ENCODE results near the gene TDRD9. TPM values are rescaled to one million over a fixed set of nuclear protein-coding genes. Genes with fewer than 3 reads are reported as not detected.
"Not testable (repeated sequence)": the region's sequence is repeated elsewhere in the genome, so short reads cannot be mapped to it uniquely, and the experiment has no call there.

TDRD9 gene
- total RNA-seq, 1 experiment from 2014 or later: 4.1 TPM

DNA sequence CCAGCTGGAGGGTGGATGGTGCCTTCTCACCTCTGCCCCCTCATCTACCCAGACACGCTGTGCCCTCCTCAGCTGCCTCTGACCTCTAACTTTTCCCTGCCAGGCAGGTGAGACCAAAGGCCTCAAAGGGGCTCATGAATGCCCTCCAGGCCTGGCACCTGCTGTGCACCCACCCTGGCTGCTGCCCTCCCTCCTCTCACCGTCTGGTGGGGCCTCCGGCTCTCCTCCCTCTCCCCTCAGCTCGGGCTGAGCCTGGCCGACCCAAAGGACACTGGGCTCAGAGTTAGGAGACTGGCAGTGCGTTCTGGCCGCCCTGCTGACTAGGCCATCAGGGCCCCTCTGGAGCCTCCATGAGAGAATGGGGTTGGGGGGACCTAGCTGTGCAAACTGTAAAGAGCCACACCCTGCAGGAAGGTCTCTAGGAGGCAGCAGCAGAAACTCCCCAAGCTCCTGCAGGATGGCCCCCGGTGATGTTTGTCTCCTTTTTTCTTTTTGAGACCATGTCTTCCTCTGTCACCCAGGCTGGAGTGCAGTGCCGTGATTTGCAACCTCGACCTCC, 40.6 kb upstream of the TDRD9 start:
- Histone ChIP-seq H3K4me3 (no peak overlapping the region), H3K4me1 (replicated peaks) (peaks cover 13% of the 10 kb centered on the region), H3K27me3 (replicated peaks) (no peaks in the 10 kb centered on the region), H3K27ac (no peak overlapping the region), H3K36me3 (no peaks in the 10 kb centered on the region), H3K9me3 (replicated peaks) (no peaks in the 10 kb centered on the region)
- no peak for DNase-seq (ENCODE audit: low read depth in 1 of 2, low spot score in 2 of 2)

DNA sequence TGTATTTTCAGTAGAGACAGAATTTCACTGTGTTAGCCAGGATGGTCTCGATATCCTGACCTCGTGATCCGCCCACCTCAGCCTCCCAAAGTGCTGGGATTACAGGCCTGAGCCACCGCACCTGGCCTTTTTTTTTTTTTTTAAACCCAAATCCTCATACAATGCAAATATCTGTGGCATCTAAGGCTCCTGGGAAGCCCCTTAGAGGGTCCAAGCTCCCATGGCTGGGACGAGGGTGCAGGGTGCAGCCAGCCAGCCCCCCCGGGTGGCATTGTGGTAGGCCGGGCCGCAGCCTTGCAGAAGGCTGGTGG, 39.3 kb upstream of the TDRD9 start:
- H3K36me3 ChIP-seq; DNase-seq (ENCODE audit: low read depth in 1 of 2, low spot score in 2 of 2); H3K4me3 ChIP-seq; H3K27me3 ChIP-seq (replicated peaks); H3K27ac ChIP-seq; H3K9me3 ChIP-seq (replicated peaks): not testable (repeated sequence)
- H3K4me1 ChIP-seq (replicated peaks): peaks cover 13% of the 10 kb centered on the region

DNA sequence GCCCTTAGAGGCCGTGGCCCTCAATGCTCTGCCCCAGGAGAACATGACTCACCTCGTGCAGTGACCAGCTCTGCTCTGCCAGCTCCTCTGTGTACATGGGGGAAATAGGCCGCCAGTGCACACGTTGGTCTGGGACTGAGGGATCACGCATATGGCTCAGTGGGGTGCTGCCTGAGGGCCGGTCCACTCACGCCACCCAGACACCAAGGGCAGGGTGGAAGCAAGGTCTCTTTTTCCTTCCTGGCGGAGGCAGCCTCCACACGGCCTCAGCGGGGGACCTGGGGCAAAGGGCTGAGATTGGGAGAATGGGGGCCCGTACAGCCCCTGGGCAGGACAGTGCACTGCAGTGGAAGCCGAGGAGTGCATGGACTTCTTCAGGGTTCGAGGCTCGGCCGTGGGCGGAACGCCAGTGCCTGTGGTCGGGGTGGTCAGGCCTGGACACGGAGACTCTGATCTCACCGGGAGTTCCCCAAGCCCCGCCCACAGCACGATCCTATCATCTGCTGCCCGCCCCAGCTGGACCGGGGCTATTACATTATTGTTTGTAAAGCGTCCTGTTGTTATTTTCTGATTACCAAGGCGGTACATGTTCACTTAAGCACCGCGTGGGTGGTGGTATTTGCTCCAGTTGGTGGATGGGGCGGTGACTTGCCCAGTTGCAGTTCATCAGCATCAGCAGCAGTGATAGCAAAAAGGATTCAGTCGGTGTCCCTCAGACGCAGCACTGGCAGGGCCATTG, 38.8 kb upstream of the TDRD9 start:
- Histone ChIP-seq H3K9me3 (replicated peaks) (no peaks in the 10 kb centered on the region), H3K36me3 (no peaks in the 10 kb centered on the region), H3K4me3 (peak overlapping the region; percentile 6; the same call in 1 of the 2 replicates), H3K27me3 (replicated peaks) (no peaks in the 10 kb centered on the region), H3K4me1 (replicated peaks) (peaks cover 13% of the 10 kb centered on the region), H3K27ac (peak overlapping the region; percentile 69)
- peak; percentile 46 to 77 for DNase-seq (ENCODE audit: low read depth in 1 of 2, low spot score in 2 of 2)

DNA sequence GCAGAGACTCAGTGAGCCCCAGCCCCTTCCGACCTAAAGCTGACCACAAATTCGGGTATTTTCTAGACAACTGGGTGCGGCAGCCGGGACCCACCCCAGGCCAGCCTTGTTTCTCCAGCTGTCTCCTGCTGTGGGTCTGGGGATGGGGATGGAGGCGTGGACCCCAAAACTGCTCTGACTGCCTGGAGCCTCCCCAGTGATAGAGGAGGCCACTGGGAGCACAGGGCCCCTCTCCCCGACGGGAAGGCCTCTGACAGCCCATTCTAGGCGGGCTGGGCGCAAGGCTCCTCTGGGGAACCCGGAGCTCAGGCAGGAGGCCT, 38.2 kb upstream of the TDRD9 start:
- Histone ChIP-seq H3K27ac (no peak overlapping the region), H3K36me3 (no peaks in the 10 kb centered on the region), H3K4me1 (replicated peaks) (peaks cover 13% of the 10 kb centered on the region), H3K4me3 (no peak overlapping the region), H3K9me3 (replicated peaks) (no peaks in the 10 kb centered on the region), H3K27me3 (replicated peaks) (no peaks in the 10 kb centered on the region)
- no peak for DNase-seq (ENCODE audit: low read depth in 1 of 2, low spot score in 2 of 2)

DNA sequence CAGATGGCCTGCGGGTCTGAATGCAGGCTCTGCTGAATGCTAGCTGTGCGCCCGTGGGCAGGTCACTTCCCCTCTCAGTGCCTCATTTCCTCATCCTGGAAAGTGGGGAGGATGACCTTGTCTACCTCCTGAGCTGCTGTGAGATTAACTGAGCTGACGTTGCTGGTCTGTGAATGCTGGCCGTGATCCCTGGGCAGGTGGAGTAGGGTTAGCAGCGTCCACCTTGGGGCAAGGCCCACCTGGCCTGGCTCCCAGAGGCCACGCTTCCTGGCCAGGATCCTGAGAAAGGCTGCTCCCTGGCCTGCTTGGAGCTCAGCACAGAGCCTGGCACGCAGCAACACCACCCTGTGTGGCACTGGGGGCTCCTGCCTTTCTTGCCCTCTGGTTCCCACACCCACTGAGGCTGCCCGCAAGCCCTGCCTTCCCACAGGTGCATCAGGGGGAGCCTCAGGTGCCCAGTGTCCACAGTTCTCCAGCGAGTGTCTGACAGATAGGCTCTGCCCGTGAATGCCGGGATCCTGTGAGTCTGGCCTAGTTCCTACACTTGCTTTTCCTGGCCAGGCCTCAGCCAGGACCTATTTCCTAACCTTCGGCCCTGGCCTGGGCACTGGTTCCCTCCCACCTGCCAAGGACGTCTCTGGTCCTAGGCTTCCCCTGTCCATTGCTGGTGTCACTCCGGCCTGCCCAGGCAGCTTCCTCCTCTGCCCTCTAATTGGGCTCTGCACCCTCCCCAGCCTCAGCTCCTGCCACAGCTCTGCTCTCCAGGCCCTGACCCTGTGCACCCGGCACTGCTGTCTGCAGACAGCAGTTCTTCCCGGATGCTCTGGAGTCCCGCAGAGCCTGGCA, 37.2 kb upstream of the TDRD9 start:
- no peaks in the 10 kb centered on the region for H3K27me3 ChIP-seq (replicated peaks)
- no peak overlapping the region for H3K4me3 ChIP-seq
- H3K36me3 ChIP-seq: no peaks in the 10 kb centered on the region
- peaks cover 13% of the 10 kb centered on the region for H3K4me1 ChIP-seq (replicated peaks)
- no peak for DNase-seq (ENCODE audit: low read depth in 1 of 2, low spot score in 2 of 2)
- H3K9me3 ChIP-seq (replicated peaks): no peaks in the 10 kb centered on the region
- H3K27ac ChIP-seq: no peak overlapping the region

DNA sequence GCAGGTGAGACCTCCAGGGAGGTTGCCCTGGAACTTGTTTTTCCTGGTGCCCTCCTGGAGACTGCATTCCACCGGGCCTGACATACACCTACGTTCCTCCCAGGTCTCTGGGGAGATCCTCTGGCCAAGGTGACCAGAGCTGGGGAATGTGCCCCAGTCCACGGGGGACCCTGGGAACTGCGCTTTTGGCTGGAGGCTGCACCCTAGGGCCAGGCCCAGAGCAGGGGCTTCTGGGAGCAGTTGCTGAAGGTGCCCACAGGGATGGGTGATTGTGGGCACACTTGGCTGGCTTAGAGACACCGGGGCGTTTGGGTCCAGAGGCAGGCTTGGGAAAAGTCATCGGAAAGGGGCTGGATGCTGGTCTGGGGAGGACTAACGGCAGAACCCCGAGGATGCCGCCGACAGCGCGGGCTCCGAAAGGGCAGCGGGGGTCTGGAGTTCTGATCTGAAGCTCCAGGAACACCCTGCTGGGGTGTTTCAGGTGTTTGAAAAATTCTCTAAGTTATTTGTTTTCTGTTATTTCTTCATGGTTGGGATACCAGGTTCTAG, 36.5 kb upstream of the TDRD9 start:
- peaks cover 13% of the 10 kb centered on the region for H3K4me1 ChIP-seq (replicated peaks)
- no peaks in the 10 kb centered on the region for H3K36me3 ChIP-seq
- no peak overlapping the region for H3K4me3 ChIP-seq
- H3K27me3 ChIP-seq (replicated peaks): no peaks in the 10 kb centered on the region
- no peaks in the 10 kb centered on the region for H3K9me3 ChIP-seq (replicated peaks)
- H3K27ac ChIP-seq: no peak overlapping the region
- no peak for DNase-seq (ENCODE audit: low read depth in 1 of 2, low spot score in 2 of 2)

DNA sequence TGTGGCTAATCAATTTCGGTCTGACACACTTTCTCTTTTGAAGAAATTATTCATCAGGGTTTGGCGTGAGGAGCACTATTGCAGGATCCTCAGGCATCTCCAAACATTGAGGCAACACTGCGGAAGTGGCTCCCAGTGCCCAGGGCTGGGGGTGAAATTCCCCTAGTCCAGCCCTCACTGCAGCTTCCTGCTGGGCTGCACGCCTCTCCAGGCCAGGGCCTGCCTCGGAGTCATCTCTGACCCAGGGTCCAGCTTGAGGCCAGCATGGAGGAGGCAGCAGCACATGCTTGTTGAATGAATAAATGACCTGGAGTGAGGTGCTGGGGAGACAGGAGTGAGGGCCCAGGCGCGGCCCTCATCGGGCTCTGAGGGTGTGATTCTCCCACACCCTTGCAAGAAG, 36.0 kb upstream of the TDRD9 start:
- H3K36me3 ChIP-seq: no peaks in the 10 kb centered on the region
- H3K27ac ChIP-seq: no peak overlapping the region
- H3K27me3 ChIP-seq (replicated peaks): no peaks in the 10 kb centered on the region
- no peaks in the 10 kb centered on the region for H3K9me3 ChIP-seq (replicated peaks)
- peaks cover 13% of the 10 kb centered on the region for H3K4me1 ChIP-seq (replicated peaks)
- H3K4me3 ChIP-seq: no peak overlapping the region
- no peak for DNase-seq (ENCODE audit: low read depth in 1 of 2, low spot score in 2 of 2)

DNA sequence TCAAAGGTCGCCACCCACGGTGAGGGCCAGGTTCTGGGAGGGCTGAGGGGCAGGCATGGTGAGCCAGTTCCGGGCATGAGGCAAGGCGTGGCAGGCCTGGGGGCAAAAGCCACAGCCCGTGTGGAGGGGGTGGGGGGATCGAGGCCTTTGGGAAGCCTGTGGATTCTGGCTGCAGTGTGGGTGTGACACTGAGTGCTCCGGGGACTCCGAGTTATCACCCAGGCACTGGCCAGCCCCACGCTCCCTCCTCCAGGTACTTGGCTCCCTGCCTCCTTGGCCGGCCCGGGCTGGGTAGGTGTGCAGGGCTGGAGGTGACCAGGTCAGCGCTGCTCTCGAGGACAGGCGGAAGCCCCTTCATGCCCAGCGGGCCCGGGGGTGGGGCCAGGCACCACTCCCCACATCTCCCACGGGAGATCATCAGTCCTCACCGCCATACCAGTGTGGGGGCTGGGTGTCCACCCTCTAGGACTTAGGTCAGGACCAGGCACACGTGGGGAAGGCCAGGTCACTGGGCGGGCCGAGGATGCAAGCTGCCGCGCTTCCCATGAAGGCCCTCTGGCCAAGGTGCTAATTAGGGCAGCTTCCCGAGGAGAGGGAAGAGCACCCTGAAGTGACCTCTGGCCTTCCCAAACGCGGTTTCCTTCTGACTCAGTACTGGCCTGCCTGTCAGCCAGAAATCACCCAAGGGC, 34.1 kb upstream of the TDRD9 start:
- Histone ChIP-seq H3K36me3 (no peaks in the 10 kb centered on the region), H3K9me3 (replicated peaks) (no peaks in the 10 kb centered on the region), H3K4me3 (no peak overlapping the region), H3K27me3 (replicated peaks) (no peaks in the 10 kb centered on the region), H3K4me1 (replicated peaks) (peaks cover 10% of the 10 kb centered on the region), H3K27ac (no peak overlapping the region)
- no peak for DNase-seq (ENCODE audit: low read depth in 1 of 2, low spot score in 2 of 2)

DNA sequence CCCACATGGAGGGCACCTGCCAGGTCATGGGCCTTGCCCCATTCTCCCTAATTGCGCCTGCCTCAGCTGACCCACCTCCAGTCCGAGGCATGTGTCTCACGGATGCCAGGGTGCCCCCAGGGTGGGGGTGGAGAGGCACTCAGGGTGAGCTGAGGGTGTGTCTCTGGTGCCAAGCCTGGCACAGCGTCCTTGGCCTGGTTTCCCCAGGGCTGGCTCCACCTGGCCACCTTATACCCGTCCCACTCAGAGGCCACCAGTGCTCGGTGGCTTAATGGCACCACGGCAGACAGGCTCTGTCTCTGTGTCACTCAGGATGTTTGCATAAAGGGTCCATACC, 33.6 kb upstream of the TDRD9 start:
- no peaks in the 10 kb centered on the region for H3K36me3 ChIP-seq
- peaks cover 5% of the 10 kb centered on the region for H3K4me1 ChIP-seq (replicated peaks)
- H3K27me3 ChIP-seq (replicated peaks): no peaks in the 10 kb centered on the region
- DNase-seq (ENCODE audit: low read depth in 1 of 2, low spot score in 2 of 2): no peak
- H3K4me3 ChIP-seq: no peak overlapping the region
- no peak overlapping the region for H3K27ac ChIP-seq
- H3K9me3 ChIP-seq (replicated peaks): no peaks in the 10 kb centered on the region

DNA sequence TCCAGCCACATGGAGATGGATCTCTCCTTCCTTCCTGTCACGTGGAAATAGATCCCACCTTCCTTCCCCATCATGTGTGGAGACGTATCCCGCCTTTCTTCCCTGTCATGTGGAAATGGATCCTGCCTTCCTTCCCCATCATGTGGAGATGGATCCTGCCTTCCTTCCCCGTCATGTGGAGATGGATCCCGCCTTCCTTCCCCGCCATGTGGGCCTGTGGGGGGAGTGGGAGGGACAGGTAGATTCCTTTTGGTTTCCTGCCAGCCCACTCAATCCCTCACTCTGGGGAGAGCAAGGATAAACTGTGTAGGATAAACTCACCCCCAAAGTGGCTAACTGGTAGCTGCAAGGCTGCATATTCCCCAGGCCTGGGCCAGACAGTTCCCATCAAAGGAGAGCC, 31.7 kb upstream of the TDRD9 start:
- Histone ChIP-seq H3K4me1 (replicated peaks) (no peaks in the 10 kb centered on the region), H3K9me3 (replicated peaks) (no peaks in the 10 kb centered on the region), H3K4me3 (no peak overlapping the region), H3K27ac (no peak overlapping the region), H3K36me3 (no peaks in the 10 kb centered on the region), H3K27me3 (replicated peaks) (no peaks in the 10 kb centered on the region)
- DNase-seq (ENCODE audit: low read depth in 1 of 2, low spot score in 2 of 2): no peak

DNA sequence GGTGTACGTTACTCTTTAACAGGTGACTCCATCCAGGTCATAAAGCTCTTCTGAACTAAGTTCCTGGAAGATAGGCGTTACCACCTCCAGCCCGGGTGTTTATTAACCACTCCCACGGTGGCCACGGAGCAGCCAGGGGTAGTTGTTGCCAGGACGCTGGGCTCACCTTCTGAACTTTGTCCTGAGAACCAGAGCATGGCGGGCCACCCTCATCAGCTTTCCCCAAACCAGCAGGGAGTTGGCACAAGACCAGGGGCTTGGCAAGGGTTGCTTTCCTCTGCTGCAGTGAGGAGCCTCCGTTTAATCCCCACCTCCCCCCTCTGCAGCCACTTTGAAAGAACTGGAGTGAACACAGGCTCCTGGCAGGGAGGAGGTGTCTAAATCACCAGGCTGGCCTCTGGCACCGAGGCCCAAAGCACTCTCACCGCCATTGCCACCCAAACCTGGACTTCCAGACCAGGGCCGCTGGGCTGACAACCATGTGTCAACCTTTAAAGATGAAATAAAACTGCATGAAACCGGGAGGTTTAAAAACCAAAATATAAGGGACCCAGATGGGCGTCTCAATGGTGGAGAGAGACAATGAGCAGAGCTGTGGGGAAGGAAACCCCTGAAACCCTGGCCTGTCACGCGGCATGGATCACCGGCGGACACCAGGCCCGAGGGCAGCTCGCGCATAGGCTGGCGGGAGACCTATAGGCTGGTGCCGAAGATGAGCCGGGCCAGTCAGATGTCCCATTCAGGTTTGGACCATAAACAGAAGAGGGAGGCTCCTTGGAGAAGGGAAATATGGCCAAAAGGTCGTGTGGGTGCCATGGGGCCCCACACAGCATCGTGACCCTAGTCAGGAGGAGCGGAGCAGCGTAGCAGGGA, 30.9 kb upstream of the TDRD9 start:
- H3K4me1 ChIP-seq (replicated peaks): no peaks in the 10 kb centered on the region
- H3K9me3 ChIP-seq (replicated peaks): no peaks in the 10 kb centered on the region
- H3K4me3 ChIP-seq: no peak overlapping the region
- H3K36me3 ChIP-seq: no peaks in the 10 kb centered on the region
- no peak overlapping the region for H3K27ac ChIP-seq
- DNase-seq (ENCODE audit: low read depth in 1 of 2, low spot score in 2 of 2): no peak
- H3K27me3 ChIP-seq (replicated peaks): no peaks in the 10 kb centered on the region

DNA sequence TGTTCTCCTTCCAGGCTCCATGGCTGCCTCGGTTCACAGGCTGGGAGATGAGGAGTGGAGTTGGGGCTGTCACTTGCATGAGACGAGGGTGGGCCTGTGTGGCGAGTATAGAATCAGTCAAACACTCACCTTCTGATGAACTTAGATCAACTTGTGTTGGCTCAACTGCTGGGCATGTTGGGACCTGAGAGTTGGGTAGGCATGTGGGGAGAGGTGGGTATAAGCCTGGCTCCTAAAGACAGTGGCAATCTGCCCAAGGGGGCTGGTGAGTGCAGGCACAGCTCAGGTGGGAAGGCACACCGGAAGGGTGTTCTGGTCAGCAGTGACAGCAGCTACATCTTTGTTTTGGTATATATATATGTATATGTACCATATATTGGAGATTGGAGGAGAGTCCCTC, 30.1 kb upstream of the TDRD9 start:
- DNase-seq (ENCODE audit: low read depth in 1 of 2, low spot score in 2 of 2): no peak
- no peaks in the 10 kb centered on the region for H3K36me3 ChIP-seq
- no peak overlapping the region for H3K27ac ChIP-seq
- no peak overlapping the region for H3K4me3 ChIP-seq
- H3K9me3 ChIP-seq (replicated peaks): no peaks in the 10 kb centered on the region
- H3K4me1 ChIP-seq (replicated peaks): no peaks in the 10 kb centered on the region
- H3K27me3 ChIP-seq (replicated peaks): no peaks in the 10 kb centered on the region

DNA sequence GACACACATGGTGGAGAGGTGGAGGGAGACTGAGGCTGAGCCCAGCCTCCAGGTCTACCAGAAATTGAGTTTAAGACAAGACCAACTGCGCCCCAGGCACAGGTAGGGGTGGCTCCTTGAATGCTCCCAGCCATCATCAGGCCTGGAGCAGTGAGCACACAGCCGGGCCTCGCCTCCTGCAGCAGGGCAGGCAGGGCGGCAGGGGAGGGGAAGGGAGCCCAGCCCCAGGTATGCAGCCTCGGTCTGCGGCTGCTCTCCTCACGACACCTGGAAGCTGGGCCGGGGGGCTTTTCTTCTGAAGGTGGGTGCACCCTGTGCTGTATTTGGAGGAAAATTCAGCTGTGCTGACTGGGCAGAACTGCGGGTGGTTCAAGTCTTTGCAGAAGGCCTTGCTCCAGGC, 29.5 kb upstream of the TDRD9 start:
- Histone ChIP-seq H3K4me3 (no peak overlapping the region), H3K36me3 (no peaks in the 10 kb centered on the region), H3K27me3 (replicated peaks) (no peaks in the 10 kb centered on the region), H3K9me3 (replicated peaks) (no peaks in the 10 kb centered on the region), H3K27ac (no peak overlapping the region), H3K4me1 (replicated peaks) (no peaks in the 10 kb centered on the region)
- no peak for DNase-seq (ENCODE audit: low read depth in 1 of 2, low spot score in 2 of 2)
